ENCODE data around the gene SEMA4C.

SEMA4C gene

DNA sequence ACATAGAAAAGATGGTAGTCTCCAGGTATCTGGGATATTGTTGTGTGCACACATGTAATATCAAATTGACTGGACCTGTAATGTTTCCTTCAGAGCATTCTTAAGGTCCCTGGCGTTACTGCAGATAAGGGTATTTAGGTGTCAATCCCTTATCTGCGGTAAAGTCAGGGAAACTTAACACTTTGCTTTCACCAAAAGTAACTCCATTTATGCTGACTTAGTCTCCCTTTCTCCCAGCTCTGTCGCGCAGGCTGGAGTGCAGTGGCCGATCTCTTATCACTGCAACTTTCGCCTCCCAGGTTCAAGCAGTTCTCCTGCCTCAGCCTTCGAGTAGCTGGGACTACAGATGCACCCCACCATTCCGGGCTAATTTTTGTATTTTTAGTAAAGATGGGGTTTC lies 52.0 kb downstream of the SEMA4C start:
- no peak for DNase-seq

DNA sequence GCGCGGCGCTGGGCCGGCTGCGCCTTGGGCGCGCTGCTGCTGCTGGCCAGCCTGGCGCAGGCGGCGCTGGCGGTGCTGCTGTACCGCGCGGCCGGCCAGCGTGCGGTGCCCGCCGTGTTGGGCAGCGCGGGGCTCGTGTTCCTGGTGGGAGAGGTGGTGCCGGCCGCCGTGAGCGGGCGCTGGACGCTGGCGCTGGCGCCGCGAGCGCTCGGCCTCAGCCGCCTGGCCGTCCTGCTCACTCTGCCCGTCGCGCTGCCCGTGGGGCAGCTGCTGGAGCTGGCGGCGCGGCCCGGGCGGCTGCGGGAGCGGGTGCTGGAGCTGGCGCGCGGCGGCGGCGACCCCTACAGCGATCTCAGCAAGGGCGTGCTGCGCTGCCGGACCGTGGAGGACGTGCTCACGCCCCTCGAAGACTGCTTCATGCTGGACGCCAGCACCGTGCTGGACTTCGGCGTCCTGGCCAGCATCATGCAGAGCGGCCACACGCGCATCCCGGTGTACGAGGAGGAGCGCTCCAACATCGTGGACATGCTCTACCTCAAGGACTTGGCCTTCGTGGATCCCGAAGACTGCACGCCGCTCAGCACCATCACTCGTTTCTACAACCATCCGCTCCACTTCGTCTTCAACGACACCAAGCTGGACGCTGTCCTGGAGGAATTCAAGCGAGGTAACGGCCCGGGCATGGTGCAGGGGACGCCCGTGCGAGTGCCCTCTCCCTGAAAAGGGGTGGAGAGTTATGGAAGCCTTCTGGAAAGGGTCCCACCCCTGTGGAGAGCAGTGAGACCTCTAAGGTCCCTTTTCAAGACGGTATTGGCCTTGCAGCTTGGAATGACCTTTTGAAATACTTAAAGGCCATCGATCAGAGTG lies 52.8 kb downstream of the SEMA4C start:
- DNase-seq = peak; percentile 63

DNA sequence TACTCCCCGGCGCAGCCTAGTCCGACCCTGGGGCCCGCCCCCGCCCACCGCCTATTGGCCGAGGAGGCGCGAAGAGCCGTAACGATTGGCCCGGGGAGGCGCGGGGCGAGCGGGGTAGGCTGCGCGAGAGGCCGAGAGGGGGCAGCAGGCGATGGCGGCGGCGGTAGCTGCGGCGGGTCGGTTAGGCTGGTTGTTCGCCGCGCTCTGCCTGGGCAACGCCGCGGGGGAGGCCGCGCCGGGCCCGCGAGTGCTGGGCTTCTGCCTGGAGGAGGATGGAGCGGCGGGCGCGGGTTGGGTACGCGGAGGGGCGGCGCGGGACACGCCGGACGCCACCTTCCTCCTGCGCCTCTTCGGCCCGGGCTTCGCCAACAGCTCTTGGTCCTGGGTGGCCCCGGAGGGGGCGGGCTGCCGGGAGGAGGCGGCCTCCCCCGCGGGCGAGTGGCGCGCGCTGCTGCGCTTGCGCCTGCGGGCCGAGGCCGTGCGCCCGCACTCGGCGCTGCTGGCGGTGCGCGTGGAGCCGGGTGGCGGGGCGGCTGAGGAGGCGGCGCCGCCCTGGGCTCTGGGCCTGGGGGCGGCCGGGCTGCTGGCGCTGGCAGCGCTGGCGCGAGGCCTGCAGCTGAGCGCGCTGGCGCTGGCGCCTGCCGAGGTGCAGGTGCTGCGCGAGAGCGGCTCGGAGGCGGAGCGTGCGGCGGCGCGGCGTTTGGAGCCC lies 53.6 kb downstream of the SEMA4C start, which contains the start of gene CNNM3:
Gene CNNM3, plus strand, starts transcription at position 142 of the 709 bp plus-strand sequence. Its CDS starts 10 bp downstream, at position 152.
- peak; percentile 98 for DNase-seq

DNA sequence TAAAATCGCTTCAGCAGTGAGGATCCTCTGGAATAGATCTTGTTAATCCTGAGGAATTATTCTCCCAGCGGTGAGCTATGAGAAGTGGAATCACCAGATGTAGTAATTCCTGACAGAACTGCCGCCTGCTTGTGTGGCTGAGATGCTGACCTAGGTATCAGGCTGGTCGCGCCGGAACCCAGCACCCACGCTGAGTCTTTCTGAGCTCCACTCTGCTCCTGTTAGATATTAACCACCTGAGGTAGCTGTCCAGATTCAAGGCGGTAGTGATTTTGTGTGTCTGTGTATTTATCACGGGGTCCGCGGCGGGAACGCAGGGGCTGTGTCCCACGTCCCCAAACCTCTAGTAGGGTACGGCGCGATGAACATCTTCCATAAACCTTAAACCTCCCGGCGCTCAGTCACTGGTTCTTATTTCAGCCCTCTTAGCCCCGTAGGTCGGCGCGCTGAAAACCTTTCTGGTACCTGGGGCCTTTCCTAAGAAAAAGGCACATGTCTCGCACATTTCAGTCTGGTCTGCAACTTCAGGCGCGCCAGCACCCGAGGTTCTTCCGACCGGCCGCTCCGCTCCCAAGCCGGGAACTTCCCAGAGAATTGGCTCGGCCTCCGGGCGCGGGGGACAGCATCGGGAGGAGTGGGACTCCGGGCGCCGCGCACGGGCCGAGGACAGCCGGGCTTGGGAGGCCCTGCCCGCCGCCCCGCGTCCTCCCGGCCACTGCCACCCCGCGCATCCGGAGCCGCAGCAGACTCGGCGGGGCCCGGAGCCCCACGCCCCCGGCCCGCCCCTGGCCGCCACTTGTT lies 54.4 kb downstream of the SEMA4C start:
- no peak for DNase-seq

DNA sequence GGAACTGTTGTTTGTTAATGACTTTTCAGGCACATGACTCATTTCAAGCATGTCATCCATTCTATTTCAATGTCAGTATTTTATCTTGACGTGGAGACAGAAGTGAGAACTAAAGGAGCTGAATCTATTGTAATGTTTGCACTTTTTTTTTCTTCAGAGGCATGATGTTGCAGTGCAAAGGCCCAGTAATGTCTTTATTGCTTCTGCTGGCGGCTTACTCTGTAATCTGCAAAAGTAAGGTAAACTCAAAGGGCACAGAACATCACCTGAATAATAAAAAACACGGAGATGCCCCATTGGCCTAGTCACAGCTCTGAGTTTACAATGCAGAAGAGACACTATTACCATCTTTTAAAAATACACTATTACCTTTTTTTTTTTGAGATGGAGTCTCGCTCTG lies 56.2 kb downstream of the SEMA4C start:
- DNase-seq = no peak

DNA sequence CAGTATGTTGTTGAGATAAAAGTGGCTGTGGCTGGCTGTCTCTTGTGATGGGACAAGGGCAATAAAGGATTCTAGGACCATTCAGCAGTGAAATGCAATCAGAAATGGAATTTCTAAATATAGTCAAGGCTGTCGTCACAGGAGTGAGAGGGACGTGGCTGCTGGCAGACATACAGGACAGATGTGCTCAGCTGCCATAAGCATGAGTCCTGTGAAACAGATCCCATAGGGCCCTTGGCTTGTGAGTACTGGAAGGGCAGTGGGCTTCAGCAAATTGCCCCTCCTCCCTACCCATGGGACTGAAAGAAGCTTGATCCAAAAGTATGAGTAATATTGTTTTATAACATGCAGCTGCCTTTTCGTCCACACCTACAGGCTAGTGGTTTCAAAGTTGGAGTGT lies 58.0 kb downstream of the SEMA4C start:
- DNase-seq = no peak

DNA sequence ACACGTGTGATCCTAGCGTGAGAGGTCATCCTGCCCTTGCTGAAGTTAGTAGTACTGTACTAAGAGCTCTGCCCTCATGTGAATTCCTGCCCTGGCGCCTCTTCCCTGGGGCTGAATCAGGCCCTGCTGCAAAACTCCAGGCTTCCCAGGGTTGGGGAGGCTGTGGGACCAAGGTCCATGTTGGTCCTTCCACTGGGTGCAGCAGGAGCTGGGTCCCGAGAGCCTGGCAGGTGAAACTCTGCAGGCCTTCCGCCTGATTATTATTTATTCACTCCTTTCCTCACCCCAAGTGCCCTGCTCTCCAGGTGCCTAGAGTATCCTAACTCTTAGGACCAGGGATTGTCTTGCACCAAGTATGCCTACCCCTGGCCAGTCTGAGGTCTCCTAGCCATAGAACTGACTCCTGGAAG lies 59.1 kb downstream of the SEMA4C start:
- no peak for DNase-seq

DNA sequence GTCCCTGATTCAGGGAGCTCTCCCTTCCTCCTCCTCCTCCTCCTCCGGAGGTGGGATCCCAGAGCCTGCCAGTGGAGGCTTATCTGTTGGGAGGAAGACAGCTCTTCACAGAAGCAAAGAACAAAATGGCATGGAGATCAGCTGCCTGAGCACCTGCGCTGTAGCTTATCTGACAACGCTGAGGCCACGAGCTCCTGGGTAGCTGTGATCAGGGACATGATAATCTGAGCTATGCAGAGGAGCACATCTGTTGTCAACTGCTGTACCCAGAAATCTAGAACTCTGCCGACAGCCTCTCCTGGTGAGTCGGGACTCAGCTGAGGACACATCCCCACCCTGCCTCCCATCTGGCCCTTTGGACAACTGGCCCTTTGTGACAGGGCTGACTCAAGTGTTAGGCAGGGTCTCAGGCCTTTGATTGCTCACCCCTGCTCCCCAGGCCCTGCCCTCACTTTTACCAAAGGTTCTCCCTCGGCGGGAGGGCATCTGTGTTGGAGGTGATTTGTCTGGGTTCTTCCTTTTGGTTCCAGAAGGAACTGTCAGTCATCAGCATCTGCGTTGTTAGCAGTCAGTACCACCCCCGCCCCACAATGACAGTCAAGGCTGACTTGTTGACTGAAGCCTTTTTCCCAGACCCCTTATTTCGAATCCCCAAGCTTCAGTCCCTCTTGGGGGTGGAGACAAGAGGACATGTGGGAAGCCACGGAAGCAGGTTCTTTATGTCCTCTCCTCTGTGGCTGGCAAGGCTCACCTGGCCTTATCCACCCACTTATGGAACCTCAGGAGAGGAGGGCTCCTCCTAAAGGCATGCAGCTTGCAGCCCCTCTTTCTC lies 59.7 kb downstream of the SEMA4C start:
- no peak for DNase-seq

Measured in activated CD8-positive, alpha-beta memory T cell treated with anti-CD3 and anti-CD28 coated beads for 24 hours (primary cell).